SK-N-SH (cell line): ENCODE results near the gene MAGEA9B. TPM values are rescaled to one million over a fixed set of nuclear protein-coding genes. Genes with fewer than 3 reads are reported as not detected.

Source experiments
- CTCF ChIA-PET: fragments of 300-600, 350-600 bp; formaldehyde crosslinking; extraction: SDS; loops from one replicate; lab custom pipeline; 2021; lab: Yijun Ruan, JAX
- POLR2A ChIA-PET: fragments of 350-600 bp; sonication (Branson Sonifier 250); formaldehyde crosslinking; extraction: SDS; loops from one replicate; lab custom pipeline; 2020; ENCODE audit warnings: antibody characterized with exemption, inconsistent platforms; lab: Yijun Ruan, JAX
- DNase-seq: peaks from one replicate; pipeline ENCODE4 v3.0.0; 2012
- H2AFZ ChIP-seq: fragments of 200-600 bp; sonication (generic); 2 replicates; pipeline ENCODE4 v1.8.1; 2016; ENCODE audit warnings: antibody characterized with exemption, mild to moderate bottlenecking, low read depth
- H3F3A ChIP-seq: fragments of 200-600 bp; sonication (generic); replicated peaks from 2 replicates; pipeline ENCODE3; 2016; ENCODE audit warnings: antibody characterized with exemption, mild to moderate bottlenecking; ENCODE audit not compliant: insufficient read depth
- H3K27ac ChIP-seq, 2 experiments: fragments of 200-500 bp in 1 of 2; fragments of 200-600 bp in 1 of 2; sonication (Bioruptor generic) in 1 of 2; sonication (generic), shearing (Covaris generic) in 1 of 2; 2 replicates each; pipeline versions ENCODE4 v1.5.1 to v1.6.1; 2014 to 2016; ENCODE audit warnings: low read depth in 2 of 2, inconsistent platforms in 1 of 2, low read length in 1 of 2, mild to moderate bottlenecking in 1 of 2, mixed read lengths in 1 of 2
- H3K27me3 ChIP-seq: fragments of 200-600 bp; sonication (generic), shearing (Covaris generic); 2 replicates; pipeline ENCODE4 v1.6.1; 2016; ENCODE audit warnings: mixed run types; ENCODE audit not compliant: insufficient read depth
- H3K36me3 ChIP-seq, 2 experiments: fragments of 200-500 bp in 1 of 2; fragments of 200-600 bp in 1 of 2; sonication (Bioruptor generic) in 1 of 2; sonication (generic) in 1 of 2; replicated peaks in 1 of 2; 2 replicates each; pipeline versions ENCODE3 to v1.5.1; 2014 to 2016; ENCODE audit warnings: low read length in 1 of 2, mild to moderate bottlenecking in 1 of 2; ENCODE audit not compliant: insufficient read depth in 2 of 2, control insufficient read depth in 1 of 2
- H3K4me1 ChIP-seq, 2 experiments: fragments of 200-500 bp in 1 of 2; fragments of 200-600 bp in 1 of 2; sonication (Bioruptor generic) in 1 of 2; sonication (generic), shearing (Covaris generic) in 1 of 2; 2 replicates each; pipeline versions ENCODE4 v1.5.1 to v1.6.1; 2014 to 2016; ENCODE audit warnings: low read depth in 1 of 2, low read length in 1 of 2, mixed run types in 1 of 2; ENCODE audit not compliant: insufficient read depth in 2 of 2, control insufficient read depth in 1 of 2
- H3K4me2 ChIP-seq: fragments of 200-600 bp; sonication (generic), shearing (Covaris generic); 2 replicates; pipeline ENCODE4 v1.6.1; 2017; ENCODE audit warnings: mixed run types
- H3K4me3 ChIP-seq, 2 experiments: fragments of 200-500 bp in 1 of 2; fragments of 200-600 bp in 1 of 2; sonication (Bioruptor generic) in 1 of 2; sonication (generic), shearing (Covaris generic) in 1 of 2; 2 replicates each; pipeline versions ENCODE4 v1.5.1 to v1.8.1; 2014 to 2016; ENCODE audit warnings: low read depth in 2 of 2, inconsistent platforms in 1 of 2, low read length in 1 of 2, mild to moderate bottlenecking in 1 of 2, mixed read lengths in 1 of 2, moderate library complexity in 1 of 2
- H3K79me2 ChIP-seq: fragments of 200-600 bp; sonication (generic); 2 replicates; pipeline ENCODE4 v1.8.1; 2017; ENCODE audit warnings: mild to moderate bottlenecking; ENCODE audit not compliant: insufficient read depth
- H3K9ac ChIP-seq: fragments of 200-600 bp; sonication (generic); 2 replicates; pipeline ENCODE4 v1.6.1; 2017; ENCODE audit warnings: mixed run types
- H3K9me2 ChIP-seq: fragments of 200-600 bp; sonication (generic); 2 replicates; pipeline ENCODE4 v1.6.1; 2017; ENCODE audit warnings: mixed run types
- H3K9me3 ChIP-seq: fragments of 200-600 bp; sonication (generic); 2 replicates; pipeline ENCODE4 v1.6.1; 2017; ENCODE audit warnings: mixed run types, mild to moderate bottlenecking, moderate library complexity
- H4K20me1 ChIP-seq: fragments of 200-600 bp; sonication (generic); 2 replicates; pipeline ENCODE4 v1.6.1; 2017; ENCODE audit warnings: mild to moderate bottlenecking, mixed run types; ENCODE audit not compliant: insufficient read depth
- CHD2 ChIP-seq: fragments of 150-350 bp; IDR thresholded peaks from 2 replicates; pipeline ENCODE4 v1.6.1; 2018; ENCODE audit warnings: low read length; ENCODE audit not compliant: partially characterized antibody
- EP300 ChIP-seq, 2 experiments: IDR thresholded peaks; 2 replicates each; pipeline versions ENCODE4 v1.4.0 to v1.6.1; 2012; ENCODE audit warnings: borderline replicate concordance in 1 of 2, low read depth in 1 of 2, low read length in 1 of 2
- FOSL2 ChIP-seq: IDR thresholded peaks from 2 replicates; pipeline ENCODE4 v1.4.0; 2012; ENCODE audit warnings: low read depth, mild to moderate bottlenecking, moderate library complexity, borderline replicate concordance
- GATA2 ChIP-seq: sonication (generic); formaldehyde crosslinking; IDR thresholded peaks from 2 replicates; pipeline ENCODE4 v1.5.0; 2020; ENCODE audit warnings: mild to moderate bottlenecking, missing genetic modification reagents
- JUND ChIP-seq: IDR thresholded peaks from 2 replicates; pipeline ENCODE4 v1.4.0; 2012
- NRF1 ChIP-seq: IDR thresholded peaks from 2 replicates; pipeline ENCODE4 v1.6.1; 2012; ENCODE audit warnings: low read depth, mild to moderate bottlenecking, low read length
- POLR2AphosphoS5 ChIP-seq: IDR thresholded peaks from 2 replicates; pipeline ENCODE4 v1.6.1; 2012; ENCODE audit warnings: low read depth, low read length
- RAD21 ChIP-seq: IDR thresholded peaks from 2 replicates; pipeline ENCODE4 v1.6.1; 2012; ENCODE audit warnings: mild to moderate bottlenecking, low read length
- TCF12 ChIP-seq: IDR thresholded peaks from 2 replicates; pipeline ENCODE4 v1.4.0; 2012
- WGBS: methylation state at CpG from one replicate; pipeline ENCODE4 v1.1.6; 2017; ENCODE audit warnings: low lambda C conversion rate; 5-methylcytosine and 5-hydroxymethylcytosine counted together
- polyA plus RNA-seq, 3 experiments: library from polyadenylated mRNA; depleted of rRNA; stranded (reverse); fragments of >200 nt; gene quantifications; 2 replicates each; pipeline ENCODE4 v1.2.3, GENCODE V29; 2012
- TF ChIP-seq, protein P1 (sequence below): IDR thresholded peaks from 2 replicates; pipeline ENCODE4 v1.4.0; 2012; ENCODE audit warnings: low read depth, borderline replicate concordance
- TF ChIP-seq, protein P2 (sequence below): fragments of 150-350 bp; IDR thresholded peaks from 2 replicates; pipeline ENCODE4 v1.6.1; 2016; ENCODE audit warnings: mild to moderate bottlenecking, low read depth, low read length
- TF ChIP-seq, protein P3 (sequence below): IDR thresholded peaks from 2 replicates; pipeline ENCODE4; 2012
- TF ChIP-seq, protein P4 (sequence below): IDR thresholded peaks from 2 replicates; pipeline ENCODE4 v1.6.1; 2012; ENCODE audit warnings: mild to moderate bottlenecking, low read depth, low read length, moderate library complexity
- TF ChIP-seq, protein P5 (sequence below): fragments of 150-350 bp; IDR thresholded peaks from 2 replicates; pipeline ENCODE4 v1.6.1; 2017; ENCODE audit warnings: antibody characterized with exemption, low read length, low read depth, borderline replicate concordance
- TF ChIP-seq, protein P6 (sequence below): IDR thresholded peaks from 2 replicates; pipeline ENCODE4 v1.4.0; 2012; ENCODE audit warnings: low read depth

The MAGEA9B gene
- polyA plus RNA-seq, 1 of the 3 experiments (the other 2 are of a cell fraction): 0.38 TPM

DNA sequence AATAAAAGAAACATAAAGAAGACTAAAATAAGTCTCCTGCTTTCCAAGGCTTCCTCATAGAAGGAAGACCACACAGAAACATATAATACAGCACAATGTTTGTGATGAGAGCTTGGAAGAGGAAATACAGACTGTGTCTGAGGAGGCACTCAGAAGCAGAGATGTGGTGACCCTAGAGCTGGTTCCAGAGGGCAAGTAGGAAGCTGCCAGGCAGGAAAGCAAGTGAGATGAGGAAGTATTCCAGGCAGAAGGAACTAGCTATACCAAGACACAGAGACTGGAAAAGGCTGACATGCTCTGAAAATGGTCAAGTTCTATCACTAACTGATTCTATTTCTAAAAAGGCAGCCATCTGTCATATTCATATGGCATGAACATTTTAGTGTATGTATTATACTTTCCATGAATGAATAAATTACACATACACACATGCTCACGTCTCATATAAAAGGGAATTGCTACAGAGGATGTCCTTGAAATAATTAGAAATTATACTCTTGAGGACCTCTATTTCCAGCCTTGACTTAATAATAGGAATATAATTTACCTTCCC, 24.4 kb upstream of the MAGEA9B start (continued):
- TF ChIP-seq FOSL2 (no peak), RAD21 (no peak)
- TF ChIP-seq, protein P1, sequence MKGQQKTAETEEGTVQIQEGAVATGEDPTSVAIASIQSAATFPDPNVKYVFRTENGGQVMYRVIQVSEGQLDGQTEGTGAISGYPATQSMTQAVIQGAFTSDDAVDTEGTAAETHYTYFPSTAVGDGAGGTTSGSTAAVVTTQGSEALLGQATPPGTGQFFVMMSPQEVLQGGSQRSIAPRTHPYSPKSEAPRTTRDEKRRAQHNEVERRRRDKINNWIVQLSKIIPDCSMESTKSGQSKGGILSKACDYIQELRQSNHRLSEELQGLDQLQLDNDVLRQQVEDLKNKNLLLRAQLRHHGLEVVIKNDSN: no peak
- TF ChIP-seq, protein P2, sequence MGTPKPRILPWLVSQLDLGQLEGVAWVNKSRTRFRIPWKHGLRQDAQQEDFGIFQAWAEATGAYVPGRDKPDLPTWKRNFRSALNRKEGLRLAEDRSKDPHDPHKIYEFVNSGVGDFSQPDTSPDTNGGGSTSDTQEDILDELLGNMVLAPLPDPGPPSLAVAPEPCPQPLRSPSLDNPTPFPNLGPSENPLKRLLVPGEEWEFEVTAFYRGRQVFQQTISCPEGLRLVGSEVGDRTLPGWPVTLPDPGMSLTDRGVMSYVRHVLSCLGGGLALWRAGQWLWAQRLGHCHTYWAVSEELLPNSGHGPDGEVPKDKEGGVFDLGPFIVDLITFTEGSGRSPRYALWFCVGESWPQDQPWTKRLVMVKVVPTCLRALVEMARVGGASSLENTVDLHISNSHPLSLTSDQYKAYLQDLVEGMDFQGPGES: no peak
- TF ChIP-seq, protein P3, sequence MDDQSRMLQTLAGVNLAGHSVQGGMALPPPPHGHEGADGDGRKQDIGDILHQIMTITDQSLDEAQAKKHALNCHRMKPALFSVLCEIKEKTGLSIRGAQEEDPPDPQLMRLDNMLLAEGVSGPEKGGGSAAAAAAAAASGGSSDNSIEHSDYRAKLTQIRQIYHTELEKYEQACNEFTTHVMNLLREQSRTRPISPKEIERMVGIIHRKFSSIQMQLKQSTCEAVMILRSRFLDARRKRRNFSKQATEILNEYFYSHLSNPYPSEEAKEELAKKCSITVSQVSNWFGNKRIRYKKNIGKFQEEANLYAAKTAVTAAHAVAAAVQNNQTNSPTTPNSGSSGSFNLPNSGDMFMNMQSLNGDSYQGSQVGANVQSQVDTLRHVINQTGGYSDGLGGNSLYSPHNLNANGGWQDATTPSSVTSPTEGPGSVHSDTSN: no peak
- TF ChIP-seq, all 33 proteins: peak for 0

DNA sequence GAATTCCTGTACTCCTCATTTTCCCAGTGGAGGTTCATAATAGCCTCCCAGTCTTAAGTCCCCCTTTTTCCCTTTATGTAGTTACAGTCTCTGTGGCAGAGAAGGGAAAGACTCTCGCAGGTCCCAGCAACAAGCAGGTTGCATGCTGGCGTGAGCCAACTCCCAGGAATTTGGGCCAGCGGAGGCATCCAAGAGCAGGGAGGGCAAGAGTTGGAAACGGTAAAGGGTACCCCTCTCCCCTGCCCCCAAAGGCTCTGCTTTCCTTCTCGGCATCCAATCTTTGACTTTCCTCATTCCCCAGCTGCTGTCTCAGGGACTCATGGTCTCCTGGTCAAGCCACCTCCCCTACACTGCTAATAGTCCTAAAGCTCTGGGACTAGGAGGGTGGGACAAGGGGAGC, 23.3 kb upstream of the MAGEA9B start:
- no peaks in the 10 kb centered on the region for H3K27me3 ChIP-seq
- WGBS: 50% methylated on average over 5 of the region's 5 CpGs
- no peaks in the 10 kb centered on the region for H4K20me1 ChIP-seq
- no peak overlapping the region for H3K4me3 ChIP-seq
- no peak overlapping the region for H3K27ac ChIP-seq
- no peak overlapping the region for H3K9ac ChIP-seq
- TF ChIP-seq CHD2 (no peak), TCF12 (no peak), EP300 (IDR thresholded peaks at IDR 0.05; ENCODE audit: borderline replicate concordance in 1 of 2, low read depth in 1 of 2, low read length in 1 of 2) (no peak), GATA2 (CRISPR knock-in tag) (no peak), NRF1 (no peak), POLR2AphosphoS5 (no peak), RAD21 (no peak), JUND (no peak)
- TF ChIP-seq, protein P1: no peak
- TF ChIP-seq, protein P4, sequence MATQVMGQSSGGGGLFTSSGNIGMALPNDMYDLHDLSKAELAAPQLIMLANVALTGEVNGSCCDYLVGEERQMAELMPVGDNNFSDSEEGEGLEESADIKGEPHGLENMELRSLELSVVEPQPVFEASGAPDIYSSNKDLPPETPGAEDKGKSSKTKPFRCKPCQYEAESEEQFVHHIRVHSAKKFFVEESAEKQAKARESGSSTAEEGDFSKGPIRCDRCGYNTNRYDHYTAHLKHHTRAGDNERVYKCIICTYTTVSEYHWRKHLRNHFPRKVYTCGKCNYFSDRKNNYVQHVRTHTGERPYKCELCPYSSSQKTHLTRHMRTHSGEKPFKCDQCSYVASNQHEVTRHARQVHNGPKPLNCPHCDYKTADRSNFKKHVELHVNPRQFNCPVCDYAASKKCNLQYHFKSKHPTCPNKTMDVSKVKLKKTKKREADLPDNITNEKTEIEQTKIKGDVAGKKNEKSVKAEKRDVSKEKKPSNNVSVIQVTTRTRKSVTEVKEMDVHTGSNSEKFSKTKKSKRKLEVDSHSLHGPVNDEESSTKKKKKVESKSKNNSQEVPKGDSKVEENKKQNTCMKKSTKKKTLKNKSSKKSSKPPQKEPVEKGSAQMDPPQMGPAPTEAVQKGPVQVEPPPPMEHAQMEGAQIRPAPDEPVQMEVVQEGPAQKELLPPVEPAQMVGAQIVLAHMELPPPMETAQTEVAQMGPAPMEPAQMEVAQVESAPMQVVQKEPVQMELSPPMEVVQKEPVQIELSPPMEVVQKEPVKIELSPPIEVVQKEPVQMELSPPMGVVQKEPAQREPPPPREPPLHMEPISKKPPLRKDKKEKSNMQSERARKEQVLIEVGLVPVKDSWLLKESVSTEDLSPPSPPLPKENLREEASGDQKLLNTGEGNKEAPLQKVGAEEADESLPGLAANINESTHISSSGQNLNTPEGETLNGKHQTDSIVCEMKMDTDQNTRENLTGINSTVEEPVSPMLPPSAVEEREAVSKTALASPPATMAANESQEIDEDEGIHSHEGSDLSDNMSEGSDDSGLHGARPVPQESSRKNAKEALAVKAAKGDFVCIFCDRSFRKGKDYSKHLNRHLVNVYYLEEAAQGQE: no peak
- TF ChIP-seq, protein P5, sequence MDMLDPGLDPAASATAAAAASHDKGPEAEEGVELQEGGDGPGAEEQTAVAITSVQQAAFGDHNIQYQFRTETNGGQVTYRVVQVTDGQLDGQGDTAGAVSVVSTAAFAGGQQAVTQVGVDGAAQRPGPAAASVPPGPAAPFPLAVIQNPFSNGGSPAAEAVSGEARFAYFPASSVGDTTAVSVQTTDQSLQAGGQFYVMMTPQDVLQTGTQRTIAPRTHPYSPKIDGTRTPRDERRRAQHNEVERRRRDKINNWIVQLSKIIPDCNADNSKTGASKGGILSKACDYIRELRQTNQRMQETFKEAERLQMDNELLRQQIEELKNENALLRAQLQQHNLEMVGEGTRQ: no peak
- TF ChIP-seq, protein P6, sequence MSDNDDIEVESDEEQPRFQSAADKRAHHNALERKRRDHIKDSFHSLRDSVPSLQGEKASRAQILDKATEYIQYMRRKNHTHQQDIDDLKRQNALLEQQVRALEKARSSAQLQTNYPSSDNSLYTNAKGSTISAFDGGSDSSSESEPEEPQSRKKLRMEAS: no peak
- TF ChIP-seq, all 33 proteins: peak for 0
- POLR2A ChIA-PET: no interaction called here
- no peaks in the 10 kb centered on the region for H3K79me2 ChIP-seq
- CTCF ChIA-PET: interaction anchor here (1.9 kb wide), 1 partner anchor 140 kb away, joined by 5 read pairs; no protein-coding TSS in a partner anchor
- no peaks in the 10 kb centered on the region for H3K4me1 ChIP-seq
- H2AFZ ChIP-seq: no peak overlapping the region
- H3K4me2 ChIP-seq: no peak overlapping the region
- H3K9me3 ChIP-seq: no peaks in the 10 kb centered on the region
- no peak for DNase-seq
- peaks cover 0 to 3% of the 10 kb centered on the region in 2 experiments for H3K36me3 ChIP-seq
- no peaks in the 10 kb centered on the region for H3K9me2 ChIP-seq
- H3F3A ChIP-seq: no peaks in the 10 kb centered on the region
